Endodermal cell (in vitro differentiated cells): ENCODE results near the gene FOXE3. TPM values are rescaled to one million over a fixed set of nuclear protein-coding genes. Genes with fewer than 3 reads are reported as not detected.

Source experiments
- DNase-seq: peaks from one replicate; pipeline ENCODE4 v3.0.0-alpha.2; 2017
- H3K27ac ChIP-seq: 2 replicates; pipeline ENCODE4 v1.5.1; 2013; ENCODE audit warnings: mild to moderate bottlenecking, low read depth, low read length, moderate library complexity
- H3K27me3 ChIP-seq: 2 replicates; pipeline ENCODE4 v1.6.1; 2013; ENCODE audit warnings: mild to moderate bottlenecking, low read length, moderate library complexity; ENCODE audit not compliant: insufficient read depth, control insufficient read depth, poor library complexity, severe bottlenecking
- H3K36me3 ChIP-seq: 2 replicates; pipeline ENCODE4 v1.7.0; 2013; ENCODE audit warnings: mild to moderate bottlenecking, low read length, moderate library complexity; ENCODE audit not compliant: control insufficient read depth, insufficient read depth
- H3K4me1 ChIP-seq: one replicate; pipeline ENCODE4 v1.7.0; 2013; ENCODE audit warnings: low read length; ENCODE audit not compliant: control insufficient read depth, insufficient read depth
- H3K4me3 ChIP-seq: 2 replicates; pipeline ENCODE4 v1.5.1; 2013; ENCODE audit warnings: mild to moderate bottlenecking, low read length, moderate library complexity
- H3K9ac ChIP-seq: 2 replicates; pipeline ENCODE4 v1.6.1; 2013; ENCODE audit warnings: mild to moderate bottlenecking, low read length, moderate library complexity; ENCODE audit not compliant: poor library complexity, severe bottlenecking; ENCODE audit errors: extremely low read depth
- H3K9me3 ChIP-seq: 2 replicates; pipeline ENCODE4 v1.6.1; 2013; ENCODE audit warnings: mild to moderate bottlenecking, low read length, moderate library complexity; ENCODE audit not compliant: control insufficient read depth
- H3K27ac Mint-ChIP-seq: 2 replicates; pipeline ENCODE4 v1.8.0; 2020; ENCODE audit warnings: mixed read lengths
- H3K27me3 Mint-ChIP-seq: 2 replicates; pipeline ENCODE4 v1.8.0; 2021; ENCODE audit warnings: mild to moderate bottlenecking, mixed read lengths; ENCODE audit not compliant: insufficient read depth
- H3K36me3 Mint-ChIP-seq: 2 replicates; pipeline ENCODE4 v1.8.0; 2020; ENCODE audit warnings: low read depth, mixed read lengths
- H3K4me1 Mint-ChIP-seq: 2 replicates; pipeline ENCODE4 v1.8.0; 2020; ENCODE audit warnings: mixed read lengths
- H3K4me3 Mint-ChIP-seq: 2 replicates; pipeline ENCODE4 v1.8.0; 2020; ENCODE audit warnings: mild to moderate bottlenecking, moderate library complexity, mixed read lengths
- H3K9me3 Mint-ChIP-seq: 2 replicates; pipeline ENCODE4 v1.8.0; 2020; ENCODE audit warnings: mild to moderate bottlenecking, mixed read lengths
- CTCF ChIP-seq: fragments of 200-600 bp; sonication (generic); conservative IDR thresholded peaks from 2 replicates; pipeline ENCODE4 v1.5.0; 2021; ENCODE audit warnings: antibody characterized with exemption, mild to moderate bottlenecking
- WGBS, 2 experiments: methylation state at CpG; one replicate each; pipeline versions ENCODE4 v1.1.5 to v1.1.7; 2013; ENCODE audit warnings: missing lambda C conversion rate in 2 of 2, mixed read lengths in 1 of 2; ENCODE audit not compliant: insufficient coverage in 1 of 2, insufficient read length in 1 of 2; 5-methylcytosine and 5-hydroxymethylcytosine counted together
- total RNA-seq, 2 donors: library from RNA; stranded (reverse); fragmentation: NEBNext Ultra II Directional in 1 of 2; extraction: Animal tissue kit (Norgen Biotek cat#: 25700) in 1 of 2; gene quantifications; 2 replicates in 1 of 2; 3 replicates in 1 of 2; pipeline ENCODE4 v1.2.1, GENCODE V29; 2021

FOXE3 gene
- total RNA-seq, 2 donors from 2014 or later, result not detected

DNA sequence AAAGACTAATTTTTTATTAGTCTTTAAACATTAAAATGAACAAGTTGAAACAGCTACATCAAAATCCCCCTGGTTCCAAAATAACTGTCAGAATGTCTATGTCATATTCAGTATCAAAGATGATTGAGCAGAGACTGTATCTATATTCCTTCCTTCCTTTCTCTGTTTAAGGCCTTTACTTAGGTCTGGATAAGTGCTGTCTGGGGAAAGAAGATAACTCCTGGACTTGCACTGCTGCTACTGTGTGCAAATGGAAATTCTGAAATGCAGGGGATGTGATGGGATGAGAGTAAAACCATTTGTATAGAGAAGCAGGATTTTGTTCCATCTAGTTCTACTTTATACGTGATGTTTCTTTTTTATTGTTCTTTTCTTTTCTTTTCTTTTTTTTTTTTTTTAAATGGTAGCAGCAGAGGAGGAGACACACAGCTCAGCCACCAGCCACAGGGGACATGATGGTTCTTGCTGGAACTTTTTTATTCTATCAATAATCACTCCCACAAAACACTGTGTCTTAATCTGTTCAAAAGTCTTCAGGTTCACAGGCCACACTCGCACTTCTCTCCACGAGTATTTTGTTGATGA, 33.6 kb upstream of the FOXE3 start:
- TF ChIP-seq CTCF, result no peak
- H3K27ac Mint-ChIP-seq, result no peak overlapping the region
- H3K9ac ChIP-seq, result no peak overlapping the region
- no peak for DNase-seq
- H3K4me3 ChIP-seq, result no peak overlapping the region
- peaks cover 24% of the 10 kb centered on the region for H3K36me3 ChIP-seq
- no peak overlapping the region for H3K27ac ChIP-seq
- H3K4me1 Mint-ChIP-seq, result peaks cover 26% of the 10 kb centered on the region
- H3K9me3 Mint-ChIP-seq, result no peaks in the 10 kb centered on the region
- H3K4me3 Mint-ChIP-seq, result no peak overlapping the region
- no peaks in the 10 kb centered on the region for H3K27me3 ChIP-seq
- no peaks in the 10 kb centered on the region for H3K9me3 ChIP-seq
- peaks cover 25% of the 10 kb centered on the region for H3K36me3 Mint-ChIP-seq
- peaks cover 2% of the 10 kb centered on the region for H3K4me1 ChIP-seq
- peaks cover 8% of the 10 kb centered on the region for H3K27me3 Mint-ChIP-seq
- WGBS, 2 experiments, result 100% methylated on average over 1 of the region's 3 CpGs; no CpG with 5 or more reads in 1 of the 2 experiments

GRCh38 chr1:47384083-47384482, 32.0 kb upstream of the FOXE3 start:
- H3K9me3 Mint-ChIP-seq, result no peaks in the 10 kb centered on the region

DNA sequence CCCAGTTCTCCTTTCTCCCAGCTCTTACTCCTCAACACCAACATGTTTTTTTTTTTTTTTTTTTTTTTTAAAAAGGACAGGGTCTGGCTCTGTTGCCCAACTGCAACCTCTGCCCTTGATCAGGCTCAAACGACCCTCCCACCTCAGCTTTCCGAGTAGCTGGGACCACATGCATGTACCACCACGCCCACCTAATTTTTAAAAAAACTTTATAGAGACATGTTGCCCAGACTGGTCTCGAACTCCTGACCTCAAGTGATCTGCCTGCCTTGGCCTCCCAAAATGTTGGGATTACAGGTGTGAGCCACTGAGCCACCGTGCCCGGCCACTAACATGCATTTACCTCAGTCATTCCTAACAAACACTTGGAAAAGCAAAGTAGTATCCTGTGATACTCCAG, 31.1 kb upstream of the FOXE3 start:
- H3K4me3 ChIP-seq, result no peak overlapping the region
- no peak overlapping the region for H3K4me3 Mint-ChIP-seq
- WGBS, 2 experiments, result 75 to 94% methylated on average over 5 to 6 of the region's 6 CpGs

More at GRCh38 chr1:47384083-47384482, 32.0 kb upstream of the FOXE3 start:
- Mint-ChIP-seq H3K4me1 (peaks cover 18% of the 10 kb centered on the region), H3K27me3 (peaks cover 21% of the 10 kb centered on the region), H3K27ac (no peak overlapping the region), H3K4me3 (no peak overlapping the region), H3K36me3 (peaks cover 13% of the 10 kb centered on the region)
- H3K27ac ChIP-seq, result no peak overlapping the region
- H3K36me3 ChIP-seq, result peaks cover 20% of the 10 kb centered on the region
- peaks cover 2% of the 10 kb centered on the region for H3K4me1 ChIP-seq
- H3K27me3 ChIP-seq, result no peaks in the 10 kb centered on the region
- TF ChIP-seq CTCF, result no peak
- no peaks in the 10 kb centered on the region for H3K9me3 ChIP-seq
- H3K9ac ChIP-seq, result no peak overlapping the region
- H3K4me3 ChIP-seq, result no peak overlapping the region
- WGBS, 2 experiments, result 84% methylated on average over 3 of the region's 3 CpGs; no CpG with 5 or more reads in 1 of the 2 experiments
- DNase-seq, result no peak

More for the DNA sequence above, 31.1 kb upstream of the FOXE3 start:
- H3K27me3 ChIP-seq, result no peaks in the 10 kb centered on the region
- peaks cover 20% of the 10 kb centered on the region for H3K36me3 ChIP-seq
- Mint-ChIP-seq H3K27ac (no peak overlapping the region), H3K27me3 (peaks cover 24% of the 10 kb centered on the region), H3K9me3 (no peaks in the 10 kb centered on the region), H3K4me1 (peaks cover 12% of the 10 kb centered on the region), H3K36me3 (peaks cover 6% of the 10 kb centered on the region)
- H3K27ac ChIP-seq, result no peak overlapping the region
- no peaks in the 10 kb centered on the region for H3K9me3 ChIP-seq
- no peak for DNase-seq
- TF ChIP-seq CTCF, result no peak
- H3K4me1 ChIP-seq, result peaks cover 2% of the 10 kb centered on the region
- no peak overlapping the region for H3K9ac ChIP-seq
